Measurements from ENCODE around the gene TLCD4. TPM values are rescaled to one million over a fixed set of nuclear protein-coding genes. Genes with fewer than 3 reads are reported as not detected.

The TLCD4 gene
- total RNA-seq, 1 donor from 2014 or later = 0.43 TPM

GRCh38 chr1:95080446-95080845 lies 36.7 kb upstream of the TLCD4 start:
- H3K36me3 Mint-ChIP-seq (ENCODE audit: unreplicated experiment) = no peaks in the 10 kb centered on the region
- no peaks in the 10 kb centered on the region for H3K4me1 Mint-ChIP-seq (ENCODE audit: unreplicated experiment)
- H3K9me3 Mint-ChIP-seq (ENCODE audit: unreplicated experiment) = no peaks in the 10 kb centered on the region
- H3K27ac Mint-ChIP-seq (ENCODE audit: unreplicated experiment) = no peak overlapping the region
- H3K27me3 Mint-ChIP-seq (ENCODE audit: unreplicated experiment) = peaks cover 12% of the 10 kb centered on the region
- no peak for DNase-seq (ENCODE audit: extremely low spot score, unreplicated experiment)
- H3K4me3 Mint-ChIP-seq (ENCODE audit: unreplicated experiment) = no peak overlapping the region
- TF ChIP-seq CTCF (IDR thresholded peaks at IDR 0.05) = no peak

- peaks cover 8% of the 10 kb centered on the region for H3K27me3 Mint-ChIP-seq (ENCODE audit: unreplicated experiment)
- H3K36me3 Mint-ChIP-seq (ENCODE audit: unreplicated experiment) = no peaks in the 10 kb centered on the region
- no peaks in the 10 kb centered on the region for H3K4me1 Mint-ChIP-seq (ENCODE audit: unreplicated experiment)
- no peaks in the 10 kb centered on the region for H3K9me3 Mint-ChIP-seq (ENCODE audit: unreplicated experiment)
- H3K27ac Mint-ChIP-seq (ENCODE audit: unreplicated experiment) = no peak overlapping the region
- no peak overlapping the region for H3K4me3 Mint-ChIP-seq (ENCODE audit: unreplicated experiment)
- DNase-seq (ENCODE audit: extremely low spot score, unreplicated experiment) = no peak
- TF ChIP-seq CTCF (IDR thresholded peaks at IDR 0.05) = no peak
Observed at GRCh38 chr1:95080879-95081278, 36.3 kb upstream of the TLCD4 start.

GRCh38 chr1:95084317-95085176 lies 32.6 kb upstream of the TLCD4 start:
- Mint-ChIP-seq H3K9me3 (ENCODE audit: unreplicated experiment) (no peaks in the 10 kb centered on the region), H3K36me3 (ENCODE audit: unreplicated experiment) (no peaks in the 10 kb centered on the region), H3K4me1 (ENCODE audit: unreplicated experiment) (peaks cover 16% of the 10 kb centered on the region), H3K4me3 (ENCODE audit: unreplicated experiment) (no peak overlapping the region), H3K27ac (ENCODE audit: unreplicated experiment) (no peak overlapping the region), H3K27me3 (ENCODE audit: unreplicated experiment) (peaks cover 6% of the 10 kb centered on the region)
- peak; percentile 62 for TF ChIP-seq CTCF (IDR thresholded peaks at IDR 0.05)
- DNase-seq (ENCODE audit: extremely low spot score, unreplicated experiment) = no peak

- H3K4me1 Mint-ChIP-seq (ENCODE audit: unreplicated experiment) = peaks cover 16% of the 10 kb centered on the region
- H3K27ac Mint-ChIP-seq (ENCODE audit: unreplicated experiment) = no peak overlapping the region
- H3K4me3 Mint-ChIP-seq (ENCODE audit: unreplicated experiment) = no peak overlapping the region
- no peak for TF ChIP-seq CTCF (IDR thresholded peaks at IDR 0.05)
- H3K27me3 Mint-ChIP-seq (ENCODE audit: unreplicated experiment) = peaks cover 6% of the 10 kb centered on the region
- H3K9me3 Mint-ChIP-seq (ENCODE audit: unreplicated experiment) = no peaks in the 10 kb centered on the region
- no peak for DNase-seq (ENCODE audit: extremely low spot score, unreplicated experiment)
- H3K36me3 Mint-ChIP-seq (ENCODE audit: unreplicated experiment) = no peaks in the 10 kb centered on the region
Observed at GRCh38 chr1:95085376-95085775, 31.8 kb upstream of the TLCD4 start.

- Mint-ChIP-seq H3K9me3 (ENCODE audit: unreplicated experiment) (no peaks in the 10 kb centered on the region), H3K27ac (ENCODE audit: unreplicated experiment) (peak overlapping the region; percentile 84), H3K4me3 (ENCODE audit: unreplicated experiment) (peak overlapping the region; percentile 42), H3K36me3 (ENCODE audit: unreplicated experiment) (no peaks in the 10 kb centered on the region), H3K27me3 (ENCODE audit: unreplicated experiment) (peaks cover 6% of the 10 kb centered on the region), H3K4me1 (ENCODE audit: unreplicated experiment) (peaks cover 16% of the 10 kb centered on the region)
- no peak for TF ChIP-seq CTCF (IDR thresholded peaks at IDR 0.05)
- DNase-seq (ENCODE audit: extremely low spot score, unreplicated experiment) = no peak
Observed at GRCh38 chr1:95086949-95087533, 30.1 kb upstream of the TLCD4 start.
